ENCODE measurements around the gene ETDA.

DNA sequence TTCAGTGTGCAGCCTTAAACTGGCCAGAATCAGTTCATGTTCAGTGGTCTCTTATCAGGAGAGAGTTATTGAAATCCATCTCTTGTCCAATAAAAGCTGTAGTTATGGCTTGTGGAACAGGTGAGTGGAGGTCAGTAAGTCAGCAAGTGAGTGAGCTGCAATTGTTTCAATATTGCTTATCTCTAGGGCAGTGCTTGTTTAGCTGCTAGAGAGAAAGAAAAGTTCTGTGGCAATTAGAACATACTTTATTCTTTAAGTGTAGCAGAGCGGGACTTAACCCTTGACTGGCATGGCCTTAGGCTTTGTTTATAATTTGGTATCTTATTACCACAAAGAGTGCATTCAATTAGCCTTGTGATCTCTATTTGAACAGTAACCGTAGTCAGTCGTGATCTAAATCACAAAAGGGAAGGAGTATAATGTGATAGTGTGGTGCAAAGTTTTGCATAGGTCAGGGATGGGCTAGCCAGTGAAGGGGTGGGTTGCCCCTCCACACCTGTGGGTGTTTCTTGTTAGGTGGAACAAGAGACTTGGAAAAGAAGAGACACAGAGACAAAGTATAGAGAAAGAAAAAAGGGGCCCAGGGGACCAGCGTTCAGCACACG, 50.5 kb downstream of the ETDA start:
- TF ChIP-seq EP300 (IDR thresholded peaks at IDR 0.05), result no peak
- no peak for TF ChIP-seq POLR2A (IDR thresholded peaks at IDR 0.05)
